ENCODE measurements around the gene COPZ1. TPM values are rescaled to one million over a fixed set of nuclear protein-coding genes. Genes with fewer than 3 reads are reported as not detected.
A peak's percentile ranks its signal among the peaks of the same experiment; 100 is the strongest.

COPZ1 gene
- total and polyA plus RNA-seq, 4 experiments from 2014 or later: 81.6 to 200 (median 121) TPM

DNA sequence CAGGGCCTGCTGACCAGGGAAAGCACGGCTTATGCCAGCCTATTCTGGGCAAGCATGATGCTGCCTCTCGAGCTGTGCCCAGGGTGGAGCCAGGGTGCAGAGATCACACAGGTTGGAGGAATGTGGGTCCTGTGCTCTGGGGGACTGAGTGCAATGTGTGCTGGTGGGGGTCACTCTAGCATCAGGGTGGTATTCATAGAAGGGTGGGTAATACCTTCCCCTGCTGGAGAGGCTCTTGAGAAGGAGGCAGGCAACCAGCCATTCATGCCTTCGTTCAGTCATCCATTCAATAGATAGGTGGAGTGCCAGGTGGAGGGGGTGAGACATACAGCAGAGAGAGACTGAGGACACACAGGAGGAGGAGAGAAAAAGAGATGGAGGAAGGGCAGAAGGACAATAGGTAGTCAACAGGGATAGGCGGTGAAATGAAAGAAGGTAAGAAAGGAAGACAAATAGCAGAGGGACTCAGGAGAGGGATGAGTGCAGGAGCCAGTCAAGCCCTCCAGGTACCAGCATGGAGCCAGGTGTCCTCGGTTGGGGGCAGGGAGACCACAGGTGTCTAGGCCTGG is 64.8 kb downstream of the COPZ1 start:
- Histone ChIP-seq H3K9me3 (ENCODE audit: control insufficient read depth in 1 of 2, low read length in 2 of 2) (no peaks in the 10 kb centered on the region), H3K36me3 (ENCODE audit: insufficient read depth, low read length) (peaks cover under 1% of the 10 kb centered on the region), H3K4me1 (ENCODE audit: insufficient read depth, low read length) (peaks cover 39% of the 10 kb centered on the region), H3K27me3 (ENCODE audit: insufficient read depth, low read length) (no peaks in the 10 kb centered on the region), H3K27ac (ENCODE audit: low read depth, low read length) (no peak overlapping the region), H3K4me3 (ENCODE audit: low read length in 2 of 2) (no peak overlapping the region)
- Mint-ChIP-seq H3K36me3 (peaks cover 5 to 11% of the 10 kb centered on the region in 2 donors), H3K9me3 (no peaks in the 10 kb centered on the region), H3K27me3 (no peaks in the 10 kb centered on the region), H3K27ac (peak overlapping the region; percentile 42 to 90 (median 74)), H3K4me3 (peak overlapping the region; percentile 6 to 84 (median 52)), H3K4me1 (peaks cover 24 to 45% (median 25%) of the 10 kb centered on the region in 4 donors)
- DNase-seq: no peak
- ChIA-PET POLR2A (ENCODE audit: partially characterized antibody) (no interaction called here), CTCF (ENCODE audit: partially characterized antibody) (interaction anchor here (1.5 to 4.3 kb wide), 2 partner anchors 10 to 49 kb away, joined by 8 to 26 read pairs; no protein-coding TSS in a partner anchor)
- intact Hi-C loops (cut with micrococcal nuclease): no loop called here

- Histone ChIP-seq H3K36me3 (ENCODE audit: insufficient read depth, low read length) (peaks cover 6% of the 10 kb centered on the region), H3K27me3 (ENCODE audit: insufficient read depth, low read length) (no peaks in the 10 kb centered on the region), H3K4me3 (ENCODE audit: low read length in 2 of 2) (no peak overlapping the region), H3K9me3 (ENCODE audit: control insufficient read depth in 1 of 2, low read length in 2 of 2) (no peaks in the 10 kb centered on the region), H3K4me1 (ENCODE audit: insufficient read depth, low read length) (peaks cover 39% of the 10 kb centered on the region), H3K27ac (ENCODE audit: low read depth, low read length) (no peak overlapping the region)
- peak overlapping the region in 6 of 8 donors; percentile 6 to 83 (median 52) for H3K4me3 Mint-ChIP-seq
- peaks cover 24 to 50% (median 27%) of the 10 kb centered on the region in 4 donors for H3K4me1 Mint-ChIP-seq
- CTCF ChIA-PET (ENCODE audit: partially characterized antibody): interaction anchor here (0.7 to 4.3 kb wide), 4 partner anchors 10 to 49 kb away, joined by 3 to 26 read pairs (median 14); no protein-coding TSS in a partner anchor
- H3K36me3 Mint-ChIP-seq: peaks cover 10 to 16% of the 10 kb centered on the region in 2 donors
- no peak for DNase-seq
- peak overlapping the region in 5 of 7 donors; percentile 42 to 90 (median 69) for H3K27ac Mint-ChIP-seq
- intact Hi-C loops (cut with micrococcal nuclease): no loop called here
- no peaks in the 10 kb centered on the region for H3K9me3 Mint-ChIP-seq
- POLR2A ChIA-PET (ENCODE audit: partially characterized antibody): no interaction called here
- H3K27me3 Mint-ChIP-seq: no peaks in the 10 kb centered on the region
These were observed 65.3 kb downstream of the COPZ1 start for GRCh38 chr12:54390176-54390667.

- H3K9me3 Mint-ChIP-seq: no peaks in the 10 kb centered on the region
- intact Hi-C loops (cut with micrococcal nuclease): no loop called here
- POLR2A ChIA-PET (ENCODE audit: partially characterized antibody): interaction anchor here (1.6 to 2.9 kb wide), 2 partner anchors 26 to 49 kb away, joined by 3 to 20 read pairs; partner anchors contain the start of gene ITGA5
- H3K36me3 Mint-ChIP-seq: peaks cover 15 to 21% of the 10 kb centered on the region in 2 donors
- H3K4me3 Mint-ChIP-seq: peak overlapping the region; percentile 64 to 89 (median 80)
- peak overlapping the region in 1 of 7 donors; percentile 25 for H3K27ac Mint-ChIP-seq
- Histone ChIP-seq H3K4me3 (ENCODE audit: low read length in 2 of 2) (peak overlapping the region; percentile 15 to 28), H3K4me1 (ENCODE audit: insufficient read depth, low read length) (peaks cover 39% of the 10 kb centered on the region), H3K36me3 (ENCODE audit: insufficient read depth, low read length) (peaks cover 13% of the 10 kb centered on the region), H3K27ac (ENCODE audit: low read depth, low read length) (no peak overlapping the region), H3K27me3 (ENCODE audit: insufficient read depth, low read length) (no peaks in the 10 kb centered on the region), H3K9me3 (ENCODE audit: control insufficient read depth in 1 of 2, low read length in 2 of 2) (no peaks in the 10 kb centered on the region)
- CTCF ChIA-PET (ENCODE audit: partially characterized antibody): interaction anchor here (0.7 to 4.3 kb wide), 9 partner anchors 9 to 54 kb away, joined by 3 to 26 read pairs (median 5); no protein-coding TSS in a partner anchor
- no peaks in the 10 kb centered on the region for H3K27me3 Mint-ChIP-seq
- H3K4me1 Mint-ChIP-seq: peaks cover 24 to 51% (median 29%) of the 10 kb centered on the region in 4 donors
- DNase-seq: peak; percentile 64 to 77 (median 67)
These were observed 66.0 kb downstream of the COPZ1 start for GRCh38 chr12:54390668-54391551.

DNA sequence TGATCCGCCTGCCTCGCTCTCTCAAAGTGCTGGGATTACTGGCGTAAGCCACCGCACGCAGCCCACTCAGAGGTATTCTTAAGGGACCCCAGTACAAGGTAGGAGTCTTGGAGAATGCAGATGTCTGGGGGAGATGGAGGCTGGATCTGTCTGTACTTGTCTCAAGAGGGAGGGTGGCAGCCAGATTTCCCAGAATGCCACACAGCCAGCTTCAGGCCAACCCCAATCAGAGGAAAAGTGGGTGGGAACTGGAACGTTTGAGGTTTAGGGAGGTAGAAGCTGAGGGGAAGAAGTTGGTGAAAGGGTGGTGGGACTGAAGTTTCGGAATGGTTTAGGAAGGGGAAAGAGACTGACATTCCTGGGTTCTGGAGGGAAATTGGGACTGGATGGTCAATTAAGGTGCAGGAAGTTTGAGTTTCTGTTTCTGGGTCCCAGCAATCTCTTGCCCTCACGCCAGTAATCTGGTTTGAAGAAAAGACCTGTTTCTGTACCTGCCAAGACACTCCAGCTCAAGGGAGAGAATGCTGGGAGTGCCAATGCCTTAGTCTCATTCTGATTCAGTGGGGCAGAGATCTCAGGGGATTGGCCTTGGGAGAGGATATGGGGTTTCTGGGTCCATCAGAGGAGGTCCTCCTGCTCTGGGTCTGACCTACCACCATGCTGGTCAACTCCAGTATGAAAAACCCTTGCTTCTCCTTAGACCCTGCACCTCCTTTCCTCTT is 67.7 kb downstream of the COPZ1 start:
- H3K36me3 Mint-ChIP-seq: peaks cover 29 to 36% of the 10 kb centered on the region in 2 donors
- Histone ChIP-seq H3K4me1 (ENCODE audit: insufficient read depth, low read length) (peaks cover 39% of the 10 kb centered on the region), H3K4me3 (ENCODE audit: low read length in 2 of 2) (no peak overlapping the region), H3K27ac (ENCODE audit: low read depth, low read length) (no peak overlapping the region), H3K36me3 (ENCODE audit: insufficient read depth, low read length) (peaks cover 30% of the 10 kb centered on the region), H3K27me3 (ENCODE audit: insufficient read depth, low read length) (no peaks in the 10 kb centered on the region), H3K9me3 (ENCODE audit: control insufficient read depth in 1 of 2, low read length in 2 of 2) (no peaks in the 10 kb centered on the region)
- H3K27me3 Mint-ChIP-seq: no peaks in the 10 kb centered on the region
- intact Hi-C loops (cut with micrococcal nuclease): no loop called here
- CTCF ChIA-PET (ENCODE audit: partially characterized antibody): interaction anchor here (0.6 to 4.3 kb wide), 20 partner anchors 7 to 143 kb away, joined by 3 to 26 read pairs (median 5); no protein-coding TSS in a partner anchor
- DNase-seq: peak in 1 of 5 donors; percentile 11
- H3K9me3 Mint-ChIP-seq: no peaks in the 10 kb centered on the region
- peak overlapping the region in 2 of 8 donors; percentile 22 to 33 for H3K4me3 Mint-ChIP-seq
- H3K27ac Mint-ChIP-seq: peak overlapping the region in 3 of 7 donors; percentile 8 to 59 (median 37)
- H3K4me1 Mint-ChIP-seq: peaks cover 21 to 51% (median 32%) of the 10 kb centered on the region in 4 donors
- POLR2A ChIA-PET (ENCODE audit: partially characterized antibody): interaction anchor here (1.6 to 2.9 kb wide), 2 partner anchors 24 to 47 kb away, joined by 3 to 20 read pairs; partner anchors contain the start of gene ITGA5

DNA sequence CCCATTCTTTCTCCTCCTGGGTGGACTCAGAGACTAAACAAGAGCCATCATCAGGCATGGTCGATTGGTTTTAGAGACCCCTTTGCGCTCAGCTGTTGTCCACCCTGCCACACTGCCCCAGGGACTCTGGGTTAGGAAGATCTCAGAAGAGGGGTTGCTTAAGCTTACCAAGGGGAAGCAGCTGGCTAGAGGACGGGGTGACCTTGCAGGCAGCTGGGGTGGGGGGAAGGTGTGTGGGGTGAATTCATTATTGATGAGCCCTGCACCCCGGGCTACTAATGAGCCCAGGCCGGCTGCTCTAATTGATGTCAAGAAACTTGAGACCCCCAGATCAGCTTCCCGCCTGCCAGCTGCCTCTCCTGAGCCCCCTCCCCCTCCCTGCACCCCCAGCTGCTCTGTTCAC is 68.3 kb downstream of the COPZ1 start:
- no peak overlapping the region for H3K4me3 ChIP-seq (ENCODE audit: low read length in 2 of 2)
- H3K9me3 ChIP-seq (ENCODE audit: control insufficient read depth in 1 of 2, low read length in 2 of 2): no peaks in the 10 kb centered on the region
- peak in 1 of 5 donors; percentile 11 for DNase-seq
- peaks cover 20 to 51% (median 32%) of the 10 kb centered on the region in 4 donors for H3K4me1 Mint-ChIP-seq
- H3K9me3 Mint-ChIP-seq: no peaks in the 10 kb centered on the region
- POLR2A ChIA-PET (ENCODE audit: partially characterized antibody): interaction anchor here (2.9 kb wide), 1 partner anchor 24 kb away, joined by 20 read pairs; the partner anchor contains the start of gene ITGA5
- H3K27me3 Mint-ChIP-seq: no peaks in the 10 kb centered on the region
- intact Hi-C loops (cut with micrococcal nuclease): no loop called here
- H3K36me3 ChIP-seq (ENCODE audit: insufficient read depth, low read length): peaks cover 33% of the 10 kb centered on the region
- H3K27ac ChIP-seq (ENCODE audit: low read depth, low read length): no peak overlapping the region
- no peak overlapping the region for H3K4me3 Mint-ChIP-seq
- CTCF ChIA-PET (ENCODE audit: partially characterized antibody): interaction anchor here (0.7 to 4.3 kb wide), 18 partner anchors 9 to 144 kb away, joined by 3 to 26 read pairs (median 4); no protein-coding TSS in a partner anchor
- peaks cover 35 to 41% of the 10 kb centered on the region in 2 donors for H3K36me3 Mint-ChIP-seq
- peaks cover 39% of the 10 kb centered on the region for H3K4me1 ChIP-seq (ENCODE audit: insufficient read depth, low read length)
- no peaks in the 10 kb centered on the region for H3K27me3 ChIP-seq (ENCODE audit: insufficient read depth, low read length)
- peak overlapping the region in 1 of 7 donors; percentile 12 for H3K27ac Mint-ChIP-seq

DNA sequence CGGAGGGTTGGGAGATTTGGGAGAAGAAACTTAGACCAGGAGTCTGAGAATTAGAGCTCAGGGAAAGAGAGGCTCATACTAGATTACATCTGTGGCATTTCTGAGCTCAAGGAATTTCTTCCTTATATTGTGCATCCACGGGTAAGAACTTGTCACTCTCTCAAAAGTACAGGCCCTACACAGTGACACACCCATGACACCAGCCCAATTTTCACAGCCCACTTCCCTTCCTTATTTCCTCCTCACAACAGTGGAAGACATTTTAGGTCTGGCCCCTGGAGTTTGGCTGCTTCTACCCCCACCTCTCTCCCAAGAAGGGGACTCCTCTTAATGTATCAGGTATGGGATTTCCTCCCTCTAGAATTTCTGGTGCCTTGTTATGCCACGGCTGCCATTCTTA is 68.8 kb downstream of the COPZ1 start:
- POLR2A ChIA-PET (ENCODE audit: partially characterized antibody): interaction anchor here (2.9 kb wide), 1 partner anchor 23 kb away, joined by 20 read pairs; the partner anchor contains the start of gene ITGA5
- Mint-ChIP-seq H3K4me1 (peaks cover 20 to 51% (median 31%) of the 10 kb centered on the region in 4 donors), H3K36me3 (peaks cover 38 to 45% of the 10 kb centered on the region in 2 donors), H3K27ac (peak overlapping the region; percentile 12 to 70 (median 45)), H3K27me3 (no peaks in the 10 kb centered on the region), H3K9me3 (no peaks in the 10 kb centered on the region), H3K4me3 (peak overlapping the region in 3 of 8 donors; percentile 23 to 61 (median 43))
- Histone ChIP-seq H3K27me3 (ENCODE audit: insufficient read depth, low read length) (no peaks in the 10 kb centered on the region), H3K4me1 (ENCODE audit: insufficient read depth, low read length) (peaks cover 39% of the 10 kb centered on the region), H3K9me3 (ENCODE audit: control insufficient read depth in 1 of 2, low read length in 2 of 2) (no peaks in the 10 kb centered on the region), H3K27ac (ENCODE audit: low read depth, low read length) (no peak overlapping the region), H3K36me3 (ENCODE audit: insufficient read depth, low read length) (peaks cover 38% of the 10 kb centered on the region), H3K4me3 (ENCODE audit: low read length in 2 of 2) (no peak overlapping the region)
- peak in 1 of 5 donors; percentile 32 for DNase-seq
- CTCF ChIA-PET (ENCODE audit: partially characterized antibody): interaction anchor here (0.7 to 4.3 kb wide), 17 partner anchors 9 to 59 kb away, joined by 3 to 26 read pairs (median 5); no protein-coding TSS in a partner anchor
- intact Hi-C loops (cut with micrococcal nuclease): no loop called here

All from CD4-positive, alpha-beta memory T cell (primary cell).